NCI-H345 treated with DMSO at 0.1 percent for 48 hours (cell line): ENCODE measurements around the gene TADA3.
A peak's percentile ranks its signal among the peaks of the same experiment; 100 is the strongest.

Experiments used
- DNase-seq: peaks from one replicate; lab custom pipeline; 2025; ENCODE audit not compliant: unreplicated experiment; lab: John Stamatoyannopoulos, UW

TADA3 gene

GRCh38 chr3:9730657-9731205, 61.5 kb downstream of the TADA3 start:
- peak; percentile 65 for DNase-seq
